Effector memory CD8-positive, alpha-beta T cell (primary cell): Measurements from ENCODE around the gene HOXD10.

Experiments used
- ATAC-seq: fragments of 150-1000 bp; cut with Tn5 transposase; replicated peaks from 2 replicates; pipeline ENCODE4 v1.10.0; 2021; ENCODE audit warnings: mild to moderate bottlenecking, moderate library complexity
- DNase-seq, 3 experiments: peaks; one replicate each; pipeline ENCODE4 v3.0.0; 2021
- H3K27ac Mint-ChIP-seq, 2 donors: one replicate each; pipeline ENCODE4 v1.8.0; 2022; ENCODE audit warnings: mild to moderate bottlenecking in 2 of 2, mixed read lengths in 2 of 2, moderate library complexity in 2 of 2
- H3K27me3 Mint-ChIP-seq, 2 donors: one replicate each; pipeline ENCODE4 v1.8.0; 2022; ENCODE audit warnings: mixed read lengths in 2 of 2
- H3K36me3 Mint-ChIP-seq: one replicate; pipeline ENCODE4 v1.8.0; 2022; ENCODE audit warnings: mild to moderate bottlenecking, moderate library complexity, mixed read lengths; ENCODE audit not compliant: insufficient read depth
- H3K4me1 Mint-ChIP-seq, 2 donors: one replicate each; pipeline ENCODE4 v1.8.0; 2022; ENCODE audit warnings: low read depth in 2 of 2, mixed read lengths in 2 of 2
- H3K4me3 Mint-ChIP-seq, 2 donors: one replicate each; pipeline ENCODE4 v1.8.0; 2022; ENCODE audit warnings: mild to moderate bottlenecking in 2 of 2, mixed read lengths in 2 of 2, moderate library complexity in 2 of 2
- H3K9me3 Mint-ChIP-seq, 2 donors: one replicate each; pipeline ENCODE4 v1.8.0; 2022; ENCODE audit warnings: mixed read lengths in 2 of 2

Gene HOXD10

GRCh38 chr2:176079285-176079830 lies 37.2 kb upstream of the HOXD10 start:
- Mint-ChIP-seq H3K4me1 (peaks cover 7% of the 10 kb centered on the region in 2 donors), H3K36me3 (peaks cover 63% of the 10 kb centered on the region), H3K4me3 (peak overlapping the region; percentile 64 to 65), H3K9me3 (peaks cover 2 to 14% of the 10 kb centered on the region in 2 donors), H3K27me3 (peaks cover 84 to 87% of the 10 kb centered on the region in 2 donors), H3K27ac (peak overlapping the region in 1 of 2 donors; percentile 90)
- no peak for ATAC-seq
- DNase-seq: no peak

GRCh38 chr2:176079831-176080539 lies 36.6 kb upstream of the HOXD10 start:
- H3K4me3 Mint-ChIP-seq: peak overlapping the region; percentile 64 to 65
- ATAC-seq (no peak), DNase-seq (no peak)
- peaks cover 69% of the 10 kb centered on the region for H3K36me3 Mint-ChIP-seq
- peaks cover 2 to 14% of the 10 kb centered on the region in 2 donors for H3K9me3 Mint-ChIP-seq
- H3K27ac Mint-ChIP-seq: peak overlapping the region in 1 of 2 donors; percentile 90
- peaks cover 7% of the 10 kb centered on the region in 2 donors for H3K4me1 Mint-ChIP-seq
- peaks cover 84 to 87% of the 10 kb centered on the region in 2 donors for H3K27me3 Mint-ChIP-seq

- H3K4me3 Mint-ChIP-seq: no peak overlapping the region
- peak overlapping the region in 1 of 2 donors; percentile 87 for H3K27ac Mint-ChIP-seq
- H3K9me3 Mint-ChIP-seq: peaks cover 2 to 14% of the 10 kb centered on the region in 2 donors
- peak; percentile 45 for ATAC-seq
- no peak for DNase-seq
- H3K27me3 Mint-ChIP-seq: peaks cover 84 to 87% of the 10 kb centered on the region in 2 donors
- H3K36me3 Mint-ChIP-seq: peaks cover 77% of the 10 kb centered on the region
- peaks cover 7% of the 10 kb centered on the region in 2 donors for H3K4me1 Mint-ChIP-seq
Measured at GRCh38 chr2:176080540-176081375, 35.8 kb upstream of the HOXD10 start.

GRCh38 chr2:176081376-176081836 lies 35.2 kb upstream of the HOXD10 start:
- H3K4me3 Mint-ChIP-seq: no peak overlapping the region
- no peak for ATAC-seq

GRCh38 chr2:176081837-176082524 lies 34.6 kb upstream of the HOXD10 start:
- ATAC-seq (no peak), DNase-seq (no peak)
- peaks cover 7 to 10% of the 10 kb centered on the region in 2 donors for H3K4me1 Mint-ChIP-seq
- peak overlapping the region in 1 of 2 donors; percentile 95 for H3K27ac Mint-ChIP-seq
- no peak overlapping the region for H3K4me3 Mint-ChIP-seq
- peaks cover 80 to 87% of the 10 kb centered on the region in 2 donors for H3K27me3 Mint-ChIP-seq
- peaks cover 2 to 7% of the 10 kb centered on the region in 2 donors for H3K9me3 Mint-ChIP-seq
- H3K36me3 Mint-ChIP-seq: peaks cover 84% of the 10 kb centered on the region

More at GRCh38 chr2:176081376-176081836, 35.2 kb upstream of the HOXD10 start:
- H3K27ac Mint-ChIP-seq: peak overlapping the region in 1 of 2 donors; percentile 87
- H3K36me3 Mint-ChIP-seq: peaks cover 79% of the 10 kb centered on the region
- DNase-seq: peak in 1 of 3 experiments; percentile 0
- H3K4me1 Mint-ChIP-seq: peaks cover 7 to 8% of the 10 kb centered on the region in 2 donors
- peaks cover 2 to 12% of the 10 kb centered on the region in 2 donors for H3K9me3 Mint-ChIP-seq
- peaks cover 80 to 87% of the 10 kb centered on the region in 2 donors for H3K27me3 Mint-ChIP-seq

GRCh38 chr2:176082525-176082823 lies 34.1 kb upstream of the HOXD10 start:
- Mint-ChIP-seq H3K27ac (peak overlapping the region in 1 of 2 donors; percentile 95), H3K4me3 (peak overlapping the region in 1 of 2 donors; percentile 37), H3K4me1 (peaks cover 7 to 10% of the 10 kb centered on the region in 2 donors), H3K36me3 (peaks cover 88% of the 10 kb centered on the region), H3K9me3 (peaks cover 2 to 7% of the 10 kb centered on the region in 2 donors), H3K27me3 (peaks cover 82 to 90% of the 10 kb centered on the region in 2 donors)
- no peak for DNase-seq
- no peak for ATAC-seq

GRCh38 chr2:176082824-176083751 lies 33.5 kb upstream of the HOXD10 start:
- Mint-ChIP-seq H3K27me3 (peaks cover 85 to 93% of the 10 kb centered on the region in 2 donors), H3K9me3 (peaks cover 2 to 7% of the 10 kb centered on the region in 2 donors), H3K4me1 (peaks cover 7 to 11% of the 10 kb centered on the region in 2 donors), H3K4me3 (peak overlapping the region in 1 of 2 donors; percentile 37), H3K27ac (peak overlapping the region in 1 of 2 donors; percentile 95), H3K36me3 (peaks cover 89% of the 10 kb centered on the region)
- ATAC-seq: no peak
- DNase-seq: no peak

- no peak for DNase-seq
- no peak for ATAC-seq
- Mint-ChIP-seq H3K4me3 (peak within 1 kb of the TSS in 1 of 2 donors; percentile 37), H3K27me3 (peaks cover 85 to 93% of the 10 kb centered on the region in 2 donors), H3K27ac (peak within 1 kb of the TSS in 1 of 2 donors; percentile 95), H3K9me3 (peaks cover 2 to 7% of the 10 kb centered on the region in 2 donors), H3K4me1 (peaks cover 11 to 15% of the 10 kb centered on the region in 2 donors), H3K36me3 (peaks cover 87% of the 10 kb centered on the region)
Measured at GRCh38 chr2:176083796-176084261, 32.7 kb upstream of the HOXD10 start, which contains the start of gene EVX2. EVX2 (minus strand) TSS chr2:176083962; CDS start chr2:176083776, 186 bp downstream.

- Mint-ChIP-seq H3K27me3 (peaks cover 85 to 93% of the 10 kb centered on the region in 2 donors), H3K27ac (peak overlapping the region in 1 of 2 donors; percentile 95)
- DNase-seq: no peak
Measured at GRCh38 chr2:176084611-176085119, 31.9 kb upstream of the HOXD10 start.

GRCh38 chr2:176085120-176085788 lies 31.3 kb upstream of the HOXD10 start:
- peaks cover 89 to 96% of the 10 kb centered on the region in 2 donors for H3K27me3 Mint-ChIP-seq
- peaks cover 75% of the 10 kb centered on the region for H3K36me3 Mint-ChIP-seq
- H3K4me1 Mint-ChIP-seq: peaks cover 4 to 9% of the 10 kb centered on the region in 2 donors
- no peak for ATAC-seq
- DNase-seq: no peak
- H3K27ac Mint-ChIP-seq: peak overlapping the region in 1 of 2 donors; percentile 95
- no peak overlapping the region for H3K4me3 Mint-ChIP-seq
- H3K9me3 Mint-ChIP-seq: no peaks in the 10 kb centered on the region

More at GRCh38 chr2:176084611-176085119, 31.9 kb upstream of the HOXD10 start:
- Mint-ChIP-seq H3K9me3 (peaks cover under 1% of the 10 kb centered on the region in 2 donors), H3K4me3 (peak overlapping the region in 1 of 2 donors; percentile 4), H3K36me3 (peaks cover 78% of the 10 kb centered on the region), H3K4me1 (peaks cover 5 to 9% of the 10 kb centered on the region in 2 donors)
- ATAC-seq: no peak
